Stimulated activated naive CD4-positive, alpha-beta T cell (primary cell): ENCODE data around the gene LCORL.
A peak's percentile ranks its signal among the peaks of the same experiment; 100 is the strongest.
"Not testable (repeated sequence)": the region's sequence is repeated elsewhere in the genome, so short reads cannot be mapped to it uniquely, and the experiment has no call there.

Experiments used
- DNase-seq, 6 experiments: peaks; one replicate each; lab custom pipeline; 2025; lab: John Stamatoyannopoulos, UW

The LCORL gene

DNA sequence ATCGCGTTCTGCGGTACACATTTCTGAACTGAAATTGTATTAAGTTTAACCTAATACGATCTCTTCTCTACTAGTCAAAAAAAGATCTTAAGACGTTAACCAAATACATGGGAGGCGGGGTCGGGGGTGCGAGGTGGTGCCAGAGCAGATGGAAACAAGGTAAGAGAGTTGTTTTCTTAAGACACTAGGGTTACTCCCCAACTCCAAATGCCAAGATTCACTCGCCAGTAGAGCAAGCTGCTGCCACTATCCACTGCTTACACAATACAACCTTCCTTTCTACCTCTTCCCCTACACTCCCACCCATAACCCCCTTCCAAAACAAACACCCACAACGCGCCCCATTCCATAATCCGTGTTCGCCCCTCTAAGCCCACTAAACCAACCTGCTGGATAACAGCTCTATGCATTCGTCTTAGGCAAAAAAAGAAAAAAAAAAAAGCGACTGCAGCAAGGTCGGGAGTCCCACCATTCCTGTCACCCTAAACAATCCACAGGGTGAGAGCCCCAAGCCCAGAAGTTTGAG is 1.3 kb downstream of the LCORL start:
- DNase-seq = peak in 3 of 6 experiments; percentile 6 to 27 (median 21)

DNA sequence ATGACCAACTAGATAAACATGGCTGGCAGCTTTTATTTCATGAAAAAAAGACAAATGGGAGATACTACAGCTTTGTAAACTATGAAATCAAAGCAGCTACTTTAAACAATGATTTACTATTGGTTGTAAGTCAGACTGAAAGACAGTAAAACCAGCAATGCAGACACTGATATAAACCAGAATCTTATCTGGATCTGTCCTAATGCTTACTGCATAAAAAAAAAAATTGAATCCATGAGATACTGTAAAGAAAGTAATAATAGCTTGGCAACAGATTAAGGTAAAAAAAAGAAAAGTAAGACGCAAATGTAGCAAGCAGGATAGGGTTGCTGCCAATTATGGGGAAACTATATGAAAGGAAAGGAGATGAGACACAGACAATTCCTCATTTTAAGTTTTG is 7.3 kb downstream of the LCORL start:
- no peak for DNase-seq

DNA sequence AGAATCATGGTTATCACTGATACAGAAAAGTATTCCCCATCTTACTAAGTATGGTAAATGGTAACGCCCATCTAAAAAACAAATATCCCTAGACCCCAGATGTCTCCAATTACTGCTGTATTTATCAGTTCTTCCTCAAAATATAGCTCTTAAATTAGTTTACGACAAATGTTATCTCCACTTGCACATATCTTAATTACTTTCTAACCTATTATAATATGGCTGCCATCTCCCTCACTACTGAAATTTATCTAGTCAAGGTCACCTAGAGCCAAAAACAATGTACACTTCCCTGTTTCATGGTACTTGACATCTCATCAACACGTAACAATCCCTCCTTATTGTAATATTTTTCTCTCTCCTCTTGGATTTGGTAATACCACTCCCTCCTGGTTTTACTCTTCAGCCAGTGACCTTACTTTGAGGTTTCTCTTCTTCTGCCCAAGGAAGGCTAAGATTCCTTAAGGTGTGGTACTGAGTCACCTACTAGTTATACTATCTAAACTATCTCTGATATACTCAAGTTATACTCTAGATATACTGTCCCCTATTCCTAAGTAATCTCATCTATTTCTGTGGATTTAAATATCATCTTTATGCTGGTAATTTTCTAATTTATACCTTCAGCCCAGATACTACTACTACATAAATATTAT is 8.6 kb downstream of the LCORL start:
- DNase-seq = no peak

DNA sequence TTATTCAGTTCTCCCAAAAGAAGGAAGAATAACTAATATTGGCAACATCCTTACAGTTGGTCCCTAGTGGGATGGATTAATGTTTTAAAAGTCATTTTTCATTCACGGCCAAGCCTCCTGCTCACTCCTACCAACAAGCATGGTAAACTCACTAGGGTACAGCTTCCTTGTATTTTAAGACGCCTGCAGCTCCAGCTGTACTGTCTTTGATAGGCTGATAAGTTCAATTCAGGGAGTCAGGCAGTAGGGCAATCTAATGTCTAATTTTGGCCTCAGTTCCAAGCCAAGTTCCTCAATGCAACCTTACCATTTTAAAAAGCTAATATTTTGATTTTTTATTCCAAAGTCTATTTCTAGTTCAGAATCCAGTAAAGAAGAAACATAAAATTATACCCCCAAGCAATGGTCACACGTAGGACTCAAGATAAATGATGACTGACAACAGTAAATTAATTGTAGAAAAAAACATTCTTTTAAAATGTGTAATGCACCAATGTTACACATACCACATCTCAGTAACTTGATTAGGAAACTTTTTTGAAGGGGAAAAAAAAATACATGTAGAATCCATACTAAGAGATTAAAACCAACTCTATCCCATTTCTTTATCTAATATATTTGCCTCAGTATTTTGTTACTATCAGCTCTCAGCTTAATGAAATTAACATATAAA is 9.3 kb downstream of the LCORL start:
- DNase-seq = no peak

DNA sequence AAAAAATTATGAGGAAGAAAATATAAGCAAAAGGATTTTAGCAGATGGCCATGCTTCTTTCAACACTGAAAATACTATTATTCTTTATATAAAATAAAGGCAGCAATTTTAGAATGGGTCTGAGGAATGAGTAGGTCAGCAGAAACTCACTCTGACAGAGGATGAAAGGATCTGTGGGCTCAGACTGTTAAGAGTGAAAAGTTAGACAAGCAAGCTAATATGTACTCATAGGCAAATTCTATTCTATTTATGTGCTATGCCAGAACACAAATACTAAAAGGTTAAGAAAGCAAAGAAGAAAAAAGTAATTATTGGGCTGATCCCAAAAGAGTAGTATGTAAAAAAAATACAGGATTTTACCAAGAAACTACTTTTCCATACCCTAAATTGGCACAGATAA is 13.9 kb downstream of the LCORL start:
- no peak for DNase-seq

DNA sequence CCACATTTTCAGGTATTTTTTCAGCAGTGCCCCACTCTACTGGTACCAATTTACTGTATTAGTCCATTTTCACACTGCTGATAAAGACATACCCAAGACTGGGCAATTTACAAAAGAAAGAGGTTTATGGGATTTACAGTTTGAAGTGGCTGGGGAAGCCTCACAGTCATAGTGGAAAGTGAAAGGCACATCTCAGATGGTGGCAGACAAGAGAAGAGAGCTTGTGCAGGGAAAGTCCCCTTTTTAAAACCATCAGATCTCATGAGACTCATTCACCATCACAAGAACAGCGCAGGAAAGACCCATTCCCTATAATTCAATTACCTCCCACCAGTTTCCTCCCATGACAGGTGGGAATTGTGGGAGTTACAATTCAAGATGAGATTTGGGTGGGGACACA is 15.1 kb downstream of the LCORL start:
- not testable (repeated sequence) for DNase-seq

DNA sequence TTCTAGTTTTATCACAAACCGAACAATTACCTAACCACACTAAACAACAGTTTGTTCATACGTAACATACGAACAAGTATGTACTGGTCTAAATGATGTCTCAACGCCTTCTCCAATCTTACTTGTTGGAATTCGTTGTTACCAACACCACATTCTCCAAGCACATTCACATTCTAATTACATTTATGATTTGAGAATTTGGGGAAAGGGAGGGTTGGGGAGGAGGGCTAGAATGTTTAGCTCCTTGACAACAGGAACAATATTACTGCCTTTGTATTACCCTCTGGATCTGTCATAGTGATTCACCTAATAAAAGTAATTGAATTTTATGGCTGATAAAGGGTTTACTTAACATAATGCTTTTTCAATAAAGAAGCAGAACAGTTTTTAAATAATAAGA is 24.4 kb downstream of the LCORL start:
- DNase-seq = no peak

DNA sequence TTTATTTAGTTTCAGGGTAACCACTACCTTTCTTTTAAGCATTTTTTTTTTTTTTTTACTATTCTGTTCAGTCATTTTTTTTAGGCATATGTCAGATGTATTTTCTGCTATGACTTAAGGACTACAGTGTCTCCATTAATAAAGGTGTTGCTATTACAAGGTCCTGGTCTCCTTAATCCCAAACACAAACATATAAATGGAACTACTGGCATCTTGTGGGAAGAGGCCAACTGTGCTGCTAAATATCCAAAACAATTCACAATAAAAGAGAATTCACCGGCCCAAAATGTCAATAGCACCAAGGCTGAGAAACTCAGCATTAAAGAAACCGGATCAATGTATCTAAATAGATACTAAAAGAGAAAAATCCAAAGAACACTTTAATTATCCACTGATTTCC is 26.4 kb downstream of the LCORL start:
- DNase-seq = no peak

DNA sequence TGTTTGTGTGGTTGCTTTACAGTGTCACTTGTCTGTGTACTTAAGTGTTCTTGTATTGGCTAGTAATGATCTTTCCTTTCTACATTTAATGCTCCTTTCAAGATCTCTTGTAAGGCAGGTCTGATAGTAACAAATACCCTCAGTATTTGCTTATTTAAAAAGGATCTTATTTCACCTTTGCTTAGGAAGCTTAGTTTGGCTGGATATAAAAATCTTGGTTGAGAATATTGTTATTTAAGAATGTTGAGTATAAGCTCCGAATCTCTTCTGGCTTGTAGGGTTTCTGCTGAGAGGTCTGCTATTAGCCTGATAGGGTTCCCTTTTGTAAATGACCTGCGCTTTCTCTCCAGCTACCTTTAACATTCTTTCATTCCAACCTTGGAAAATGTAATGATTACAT is 35.7 kb downstream of the LCORL start:
- no peak for DNase-seq

DNA sequence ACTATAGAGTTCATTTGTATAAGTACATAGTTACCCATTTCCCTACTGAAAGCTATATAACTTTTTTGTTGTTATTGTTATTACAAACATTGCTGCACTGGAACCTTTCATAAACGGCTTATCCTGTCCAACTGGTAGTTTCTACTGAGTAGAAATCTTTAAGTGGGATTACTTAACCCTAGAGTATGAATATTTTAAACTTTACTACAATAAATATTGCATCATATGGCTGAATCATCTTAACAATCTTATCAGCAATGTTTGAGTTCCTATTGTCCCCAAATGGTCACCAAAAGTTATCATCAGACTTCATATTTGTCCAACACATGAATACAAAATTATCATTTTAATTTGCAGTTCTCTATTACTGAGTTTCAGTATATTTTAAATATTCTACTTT is 40.5 kb downstream of the LCORL start:
- DNase-seq = no peak

DNA sequence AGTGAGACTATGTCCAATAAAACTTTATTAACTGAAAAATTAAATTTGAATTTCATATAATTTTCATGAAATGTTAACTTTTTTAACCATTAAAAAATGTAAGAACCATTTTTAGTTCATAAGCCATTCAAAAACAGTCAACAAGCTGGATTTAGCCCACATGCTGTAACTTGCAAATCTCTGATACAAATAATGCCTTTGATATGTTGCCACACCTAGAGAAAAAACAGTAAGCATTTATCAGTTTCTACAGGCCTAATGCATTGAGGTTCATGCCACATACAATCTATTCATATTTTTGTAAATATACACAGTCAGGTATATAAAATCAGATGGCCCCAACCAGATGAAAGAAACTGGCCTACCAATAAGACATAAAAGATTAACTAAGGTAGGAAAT is 52.8 kb downstream of the LCORL start:
- no peak for DNase-seq

DNA sequence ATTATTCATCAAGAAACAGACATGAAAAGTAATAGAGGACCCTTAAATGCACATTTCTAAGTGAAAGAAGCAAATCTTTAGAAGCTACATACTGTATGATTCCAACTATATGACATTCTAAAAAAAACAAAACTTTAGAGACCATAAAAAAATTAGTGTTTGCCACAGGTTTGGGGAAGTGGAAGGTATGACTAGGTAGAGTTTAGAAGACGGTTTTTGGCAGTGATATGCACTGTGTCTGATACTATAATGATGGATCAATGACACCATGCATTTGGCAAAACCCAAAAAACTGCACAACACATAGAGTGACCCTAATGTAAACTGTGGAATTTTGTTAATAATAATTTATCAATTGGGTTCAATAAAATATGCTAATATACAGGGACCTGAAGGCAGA is 54.5 kb downstream of the LCORL start:
- DNase-seq = no peak

DNA sequence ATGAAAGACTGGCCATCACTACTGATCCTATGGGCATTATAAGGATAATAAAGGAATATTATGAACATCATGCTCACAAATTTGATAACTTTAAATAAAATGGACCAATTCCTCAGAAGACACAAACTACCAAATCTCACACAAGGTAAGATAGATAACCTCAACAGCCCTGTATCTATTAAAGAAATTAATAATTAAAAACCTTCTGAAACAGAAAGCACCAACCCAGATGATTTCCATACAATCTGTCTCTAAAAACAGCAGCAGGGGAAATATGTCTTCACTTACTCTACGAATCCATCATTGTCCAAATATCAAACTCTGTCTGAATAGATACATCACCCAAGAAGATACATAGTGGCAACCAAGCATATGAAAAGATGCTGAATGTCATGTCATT is 55.2 kb downstream of the LCORL start:
- no peak for DNase-seq

DNA sequence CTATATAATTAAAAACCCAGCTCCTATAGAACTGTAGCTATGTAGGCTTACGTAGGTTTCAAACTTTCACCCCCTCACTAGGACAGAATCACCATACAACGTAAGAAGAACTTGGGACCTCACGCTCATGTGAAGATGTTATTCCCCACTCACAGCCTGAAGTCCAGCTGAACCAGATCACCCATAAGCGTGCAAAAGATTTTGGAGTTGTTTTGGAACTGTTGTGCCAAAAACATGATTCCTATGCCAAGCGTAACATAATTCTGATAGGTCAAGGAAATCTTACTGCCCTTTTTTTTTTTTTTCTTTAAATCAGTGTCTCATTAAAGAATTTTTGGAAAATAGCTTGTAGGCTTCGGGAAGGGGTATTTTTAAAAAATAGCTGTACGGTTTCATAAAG is 57.0 kb downstream of the LCORL start:
- no peak for DNase-seq

DNA sequence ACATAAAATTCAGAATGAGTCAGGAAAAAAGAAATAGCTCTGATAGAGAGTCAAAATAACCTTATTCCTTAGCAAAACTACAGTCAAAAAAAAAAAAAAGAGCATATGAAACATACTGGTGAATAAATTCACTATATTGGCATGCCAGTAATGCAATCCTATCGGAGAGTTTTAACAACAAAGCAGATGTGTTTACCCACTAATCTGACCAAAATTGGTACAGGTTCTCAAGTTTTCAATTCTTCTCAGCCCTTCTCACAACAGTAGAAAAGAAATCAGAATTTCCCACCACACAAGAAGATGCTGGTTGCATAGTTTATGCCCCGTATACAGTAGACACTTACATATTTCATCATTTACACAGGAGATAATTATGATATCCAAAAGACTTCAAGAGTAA is 59.4 kb downstream of the LCORL start:
- DNase-seq = no peak

DNA sequence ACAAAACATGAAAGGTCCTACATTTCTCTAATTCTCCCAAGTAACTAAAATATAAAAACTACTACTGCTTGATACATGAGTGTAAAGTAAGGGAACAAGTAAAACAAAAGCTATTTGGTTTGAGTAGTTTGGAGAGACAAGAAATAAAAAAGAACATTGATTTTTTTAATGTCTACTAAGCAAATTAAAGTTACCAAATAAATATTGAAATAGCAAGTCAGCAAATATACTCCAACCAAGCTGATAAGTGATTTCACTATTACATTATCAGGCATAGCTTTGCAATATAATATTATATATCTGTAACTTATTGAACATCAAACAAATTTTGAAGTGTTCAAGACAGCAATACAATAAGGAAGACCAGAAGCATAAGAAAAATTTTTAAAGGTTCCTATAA is 60.3 kb downstream of the LCORL start:
- DNase-seq = no peak

DNA sequence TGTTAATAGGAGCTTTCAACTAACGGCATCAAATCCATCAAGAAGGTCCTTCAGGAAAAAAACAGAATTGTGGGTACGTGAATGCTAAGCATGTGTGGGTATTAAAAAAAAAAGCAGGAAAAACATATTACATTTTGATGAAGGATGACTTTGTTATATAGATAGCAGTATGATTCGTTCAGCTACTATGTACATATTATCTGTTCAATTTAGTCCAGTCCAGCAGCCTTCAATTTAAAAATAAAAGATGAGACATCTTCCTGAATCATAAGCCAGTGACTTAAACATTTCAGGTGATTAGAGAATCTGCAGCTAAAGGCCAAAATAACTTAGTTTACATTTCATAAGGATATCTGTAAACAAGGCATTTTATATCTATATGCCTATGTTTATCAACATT is 63.4 kb downstream of the LCORL start:
- DNase-seq = no peak

DNA sequence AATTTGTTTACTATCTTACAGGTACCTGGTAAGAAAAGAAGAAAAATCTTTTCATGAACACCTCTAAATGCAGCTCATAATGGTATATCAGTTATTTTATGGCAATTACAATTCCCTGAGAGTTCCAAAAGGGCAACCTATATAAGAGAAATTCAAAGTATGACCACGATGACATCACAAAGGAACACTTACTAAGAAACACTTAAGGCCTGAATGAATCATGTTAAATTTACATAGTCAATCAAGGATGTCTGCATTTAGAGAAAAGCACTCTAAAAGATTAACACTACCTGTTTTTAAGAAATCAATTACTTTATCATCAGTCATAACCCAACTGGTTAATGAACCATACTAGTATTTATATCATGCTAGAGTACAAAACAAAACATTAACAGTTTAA is 63.9 kb downstream of the LCORL start:
- DNase-seq = no peak

DNA sequence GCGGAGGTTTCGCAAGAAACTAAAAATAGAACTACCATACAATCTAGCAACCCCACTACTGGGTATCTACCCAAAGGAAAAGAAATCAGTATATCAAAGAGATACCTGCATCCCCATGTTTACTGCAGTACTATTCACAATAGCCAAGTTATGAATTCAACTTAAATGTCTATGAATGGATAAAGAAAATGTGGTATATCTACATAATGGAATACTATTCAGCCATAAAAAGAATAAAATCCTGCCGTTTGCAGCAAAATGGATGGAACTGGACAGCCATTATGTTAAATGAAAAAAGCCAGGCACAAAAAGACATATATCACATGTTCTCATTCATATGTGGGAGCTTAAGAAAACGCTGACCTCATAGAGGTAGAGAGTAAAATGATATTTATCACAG is 65.3 kb downstream of the LCORL start:
- no peak for DNase-seq

DNA sequence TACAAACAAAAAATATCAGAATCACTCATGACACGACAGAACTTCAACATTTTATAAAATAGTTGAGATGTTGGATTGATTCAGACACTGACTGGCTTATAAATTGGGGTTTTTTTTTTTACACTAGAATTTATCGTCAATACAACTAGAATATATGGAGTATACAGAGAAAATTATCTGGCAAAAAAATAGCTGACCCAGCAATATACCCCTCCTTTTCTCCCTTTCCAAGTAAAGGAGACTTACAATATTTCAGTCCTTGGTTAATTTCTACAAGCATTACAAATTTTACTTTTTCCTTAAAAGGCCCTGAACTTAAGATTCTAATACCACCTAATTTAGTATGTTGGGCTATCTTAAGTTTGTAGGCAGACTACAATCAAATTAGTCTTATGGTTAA is 76.3 kb downstream of the LCORL start:
- DNase-seq = no peak

DNA sequence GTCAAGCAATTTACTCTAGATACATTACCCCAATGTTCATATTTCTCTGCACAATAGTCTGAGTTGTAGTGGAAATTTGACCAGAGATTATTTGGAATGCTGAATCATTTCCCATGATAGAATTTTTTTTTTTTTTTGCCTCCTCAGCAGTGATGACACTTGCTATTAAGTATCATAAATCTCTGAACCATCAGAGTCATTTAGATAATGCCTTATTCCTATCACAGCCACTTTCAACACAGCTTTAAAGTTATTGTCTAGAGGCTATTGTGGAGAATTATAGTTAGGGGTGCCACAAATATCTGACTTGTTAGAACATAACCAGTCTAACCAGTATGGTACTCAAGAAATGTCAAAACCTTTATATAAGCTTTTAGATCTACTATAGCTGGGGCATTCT is 79.8 kb downstream of the LCORL start:
- DNase-seq = no peak

DNA sequence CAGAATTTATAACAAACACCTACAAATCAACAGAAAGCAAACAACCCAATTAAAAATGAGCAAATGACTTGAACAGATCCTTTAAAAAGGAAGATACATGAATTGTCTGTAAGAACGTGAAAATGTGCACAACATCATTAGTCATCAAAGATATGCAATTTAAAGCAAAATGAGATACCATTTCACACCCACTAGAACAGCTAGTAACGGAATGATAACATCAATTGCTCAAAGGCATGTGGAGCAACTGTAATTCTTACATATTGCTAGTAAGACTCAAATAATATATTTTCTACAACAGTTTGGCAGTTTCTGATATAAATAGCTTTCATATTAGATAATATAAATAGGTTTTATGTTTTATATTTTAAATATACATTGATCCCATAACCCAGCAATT is 82.5 kb downstream of the LCORL start:
- DNase-seq = no peak

DNA sequence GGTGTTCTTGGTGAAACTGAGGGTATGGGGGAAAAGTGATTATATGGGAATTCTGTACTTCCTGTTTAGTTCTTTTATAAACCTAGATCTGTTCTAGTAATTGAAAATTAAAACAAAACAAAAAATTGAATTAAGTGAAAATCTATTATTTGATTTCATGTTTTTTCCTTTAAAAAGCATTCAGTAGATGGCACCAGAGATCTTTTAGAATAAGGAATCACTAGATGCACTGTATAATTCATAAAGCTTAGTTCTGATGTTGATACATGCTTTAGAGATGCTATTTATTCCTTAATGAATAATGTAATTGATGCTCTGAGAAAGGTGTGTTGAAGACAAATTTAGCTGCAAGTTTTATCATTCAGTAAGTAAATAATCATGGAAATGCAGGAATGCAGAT is 87.3 kb downstream of the LCORL start:
- no peak for DNase-seq

DNA sequence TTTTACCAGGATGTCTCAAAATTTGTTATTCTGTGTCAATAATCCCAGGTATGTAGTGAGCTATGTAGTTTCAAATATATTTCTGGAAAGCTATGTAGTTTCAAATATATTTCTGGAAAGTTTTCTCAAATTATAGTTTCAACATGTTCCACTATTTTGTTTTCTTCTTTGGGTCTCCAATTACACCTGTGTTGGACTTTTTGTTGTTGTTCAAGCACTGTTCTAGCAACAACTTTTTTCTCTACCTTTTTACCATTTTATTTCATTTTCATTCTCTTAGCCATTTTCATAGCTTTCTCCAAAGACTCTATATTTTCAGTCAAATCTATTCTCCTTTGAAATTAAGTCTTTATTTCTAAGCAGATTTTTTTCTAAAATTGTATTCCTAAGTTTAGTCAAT is 88.4 kb downstream of the LCORL start:
- no peak for DNase-seq
